ENCODE data around the gene CRTAC1. TPM values are rescaled to one million over a fixed set of nuclear protein-coding genes. Genes with fewer than 3 reads are reported as not detected.
A peak's percentile ranks its signal among the peaks of the same experiment; 100 is the strongest.
"Not testable (repeated sequence)": the region's sequence is repeated elsewhere in the genome, so short reads cannot be mapped to it uniquely, and the experiment has no call there.

The CRTAC1 gene
- total RNA-seq, 2 experiments from 2014 or later: not detected

DNA sequence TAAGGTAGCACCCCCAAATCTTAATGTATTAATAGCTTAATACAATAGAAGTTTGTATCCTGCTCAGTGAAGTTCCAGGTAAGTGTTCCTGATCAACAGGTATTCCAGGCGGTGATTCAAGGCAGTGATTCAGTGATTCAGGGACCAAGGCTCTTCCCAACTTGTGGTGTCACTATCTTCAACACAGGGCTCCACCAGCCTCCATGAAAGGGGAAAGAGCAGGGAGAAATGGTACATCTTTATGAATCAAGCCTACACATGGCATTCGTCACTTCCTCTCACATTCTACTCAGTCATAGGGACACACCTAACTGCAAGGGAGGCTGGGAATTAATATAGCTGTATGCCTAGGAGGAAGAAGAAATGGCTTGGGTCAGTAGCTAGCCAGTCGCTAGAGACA is 175.7 kb downstream of the CRTAC1 start:
- no peak for ATAC-seq
- Mint-ChIP-seq H3K4me1 (peaks cover 55% of the 10 kb centered on the region), H3K27ac (no peak overlapping the region), H3K4me3 (no peak overlapping the region), H3K36me3 (peaks cover 4% of the 10 kb centered on the region), H3K9me3 (ENCODE audit: low read depth) (no peaks in the 10 kb centered on the region), H3K27me3 (peaks cover 7% of the 10 kb centered on the region)
- DNase-seq: no peak
- CTCF ChIA-PET: interaction anchor here (0.8 kb wide), 1 partner anchor 57 kb away, joined by 3 read pairs; no protein-coding TSS in a partner anchor

DNA sequence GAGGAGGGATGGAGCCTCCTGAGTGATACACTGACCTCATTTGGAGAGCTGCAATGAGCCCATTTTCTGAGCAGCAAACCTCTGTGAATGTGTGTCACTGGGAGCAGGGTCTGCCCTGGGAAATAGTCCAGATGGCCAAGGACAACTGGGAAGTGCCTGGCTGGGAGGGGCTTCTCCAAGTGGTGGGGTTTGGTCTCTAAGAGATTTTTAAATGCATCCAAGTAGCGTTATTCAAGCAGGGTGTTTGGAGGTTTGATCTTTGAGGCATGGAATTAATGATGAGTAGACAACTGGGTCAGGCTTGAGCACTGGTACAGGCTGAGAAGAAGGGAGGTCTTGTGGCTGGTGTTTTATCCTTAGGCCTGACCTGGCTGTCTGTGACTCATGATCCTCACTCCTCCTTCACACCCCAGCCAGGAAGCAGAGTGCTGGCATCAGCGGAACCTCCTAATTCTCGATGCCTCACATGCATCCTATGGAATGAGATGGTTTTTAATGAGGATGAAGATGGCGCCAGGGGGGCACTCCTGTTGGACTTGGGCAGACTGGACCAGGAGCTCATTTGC is 177.5 kb downstream of the CRTAC1 start:
- ATAC-seq (no peak), DNase-seq (no peak)
- H3K9me3 Mint-ChIP-seq (ENCODE audit: low read depth): no peaks in the 10 kb centered on the region
- CTCF ChIA-PET: interaction anchor here (1.0 to 1.6 kb wide), 4 partner anchors 16 to 60 kb away, joined by 3 to 10 read pairs (median 4); no protein-coding TSS in a partner anchor
- H3K4me1 Mint-ChIP-seq: peaks cover 44% of the 10 kb centered on the region
- no peak overlapping the region for H3K27ac Mint-ChIP-seq
- no peak overlapping the region for H3K4me3 Mint-ChIP-seq
- peaks cover 4% of the 10 kb centered on the region for H3K36me3 Mint-ChIP-seq
- H3K27me3 Mint-ChIP-seq: peaks cover 7% of the 10 kb centered on the region

DNA sequence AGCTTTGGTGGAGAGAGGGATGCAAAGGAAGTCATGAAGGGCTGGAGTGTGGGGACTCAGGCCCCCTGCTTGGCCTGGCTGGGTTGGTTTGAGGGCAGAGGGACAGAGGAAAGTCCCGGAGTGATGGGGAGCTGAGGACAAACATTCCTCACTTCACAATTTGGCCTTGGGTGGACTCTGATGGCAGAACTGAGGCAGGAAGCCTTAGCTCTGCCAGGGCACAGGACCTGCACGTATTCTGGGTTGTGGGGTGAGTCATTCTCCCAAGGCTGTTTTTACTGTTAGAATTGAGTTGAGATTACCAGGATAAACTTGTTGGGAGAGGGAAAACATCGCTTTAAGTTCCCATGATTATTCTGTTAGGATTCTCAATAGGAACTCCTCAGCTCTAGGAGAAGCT is 178.1 kb downstream of the CRTAC1 start:
- CTCF ChIA-PET: interaction anchor here (0.7 to 1.6 kb wide), 4 partner anchors 9 to 60 kb away, joined by 3 to 10 read pairs (median 4); no protein-coding TSS in a partner anchor

DNA sequence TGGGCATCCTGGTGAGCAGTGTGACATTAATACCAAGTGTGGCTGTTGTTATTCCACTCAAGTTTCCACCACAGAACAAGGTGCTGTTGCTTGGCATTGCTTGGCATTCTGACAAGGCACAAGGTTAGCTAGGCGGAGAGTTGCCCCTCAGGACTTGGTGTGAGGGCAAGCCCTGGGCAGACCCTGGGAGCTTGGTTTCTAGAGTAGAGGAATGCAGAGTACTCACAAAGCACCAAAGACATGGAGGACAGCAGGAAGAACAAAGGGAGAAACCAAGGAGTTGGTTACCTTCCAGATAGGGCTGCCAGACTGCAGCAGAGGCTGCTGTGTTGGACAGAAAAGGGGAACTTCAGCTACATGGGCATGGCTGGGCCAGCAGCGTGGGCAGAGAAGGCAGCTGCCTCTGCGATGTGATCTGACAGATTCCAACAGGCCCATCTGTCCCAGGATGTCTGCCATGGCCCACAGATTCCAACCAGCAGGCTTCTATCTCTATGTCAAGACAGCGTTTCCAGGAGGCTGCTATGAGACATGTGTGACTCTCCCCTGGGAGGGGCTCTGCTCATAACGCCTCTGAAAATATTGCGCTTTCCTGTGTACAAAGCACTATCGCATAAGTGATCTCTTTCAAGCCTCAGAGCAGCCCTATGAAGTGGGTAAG is 178.9 kb downstream of the CRTAC1 start:
- no peak for ATAC-seq
- Mint-ChIP-seq H3K4me1 (peaks cover 36% of the 10 kb centered on the region), H3K9me3 (ENCODE audit: low read depth) (no peaks in the 10 kb centered on the region), H3K36me3 (no peaks in the 10 kb centered on the region), H3K27me3 (peaks cover 7% of the 10 kb centered on the region), H3K27ac (no peak overlapping the region), H3K4me3 (peak overlapping the region; percentile 76)
- CTCF ChIA-PET: interaction anchor here (0.5 to 5.1 kb wide), 6 partner anchors 9 to 1480 kb away, joined by 3 to 46 read pairs (median 4); no protein-coding TSS in a partner anchor
- no peak for DNase-seq

More for the DNA sequence above, 178.1 kb downstream of the CRTAC1 start:
- Mint-ChIP-seq H3K4me1 (peaks cover 38% of the 10 kb centered on the region), H3K4me3 (peak overlapping the region; percentile 12), H3K27me3 (peaks cover 7% of the 10 kb centered on the region), H3K36me3 (peaks cover under 1% of the 10 kb centered on the region), H3K27ac (peak overlapping the region; percentile 8), H3K9me3 (ENCODE audit: low read depth) (no peaks in the 10 kb centered on the region)
- DNase-seq: no peak
- no peak for ATAC-seq

DNA sequence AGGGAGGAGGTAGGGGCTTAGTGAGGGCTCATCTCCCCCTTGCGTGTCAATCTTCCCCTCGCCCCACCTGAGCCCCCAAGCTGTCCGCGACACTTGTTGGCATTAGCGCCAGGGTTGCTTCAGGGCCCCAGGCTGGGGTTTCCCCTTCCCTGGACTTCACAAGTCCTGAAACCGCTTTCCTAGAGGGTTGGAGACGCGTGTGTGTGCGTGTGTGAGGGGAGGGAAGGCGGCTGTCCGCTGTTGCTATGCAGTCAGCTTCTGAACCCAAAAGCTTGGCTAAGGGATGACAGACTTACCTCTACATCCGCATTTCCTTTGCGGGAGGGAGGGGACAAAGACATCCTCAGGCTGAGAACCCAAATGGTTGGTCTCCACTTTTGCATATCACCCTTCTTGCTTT is 180.0 kb downstream of the CRTAC1 start:
- DNase-seq (no peak), ATAC-seq (no peak)
- Mint-ChIP-seq H3K4me3 (peak overlapping the region; percentile 76), H3K27ac (peak overlapping the region; percentile 63), H3K36me3 (no peaks in the 10 kb centered on the region), H3K27me3 (peaks cover 7% of the 10 kb centered on the region), H3K9me3 (ENCODE audit: low read depth) (no peaks in the 10 kb centered on the region), H3K4me1 (peaks cover 36% of the 10 kb centered on the region)
- CTCF ChIA-PET: interaction anchor here (1.0 to 5.1 kb wide), 4 partner anchors 10 to 54 kb away, joined by 4 to 46 read pairs (median 6); no protein-coding TSS in a partner anchor

DNA sequence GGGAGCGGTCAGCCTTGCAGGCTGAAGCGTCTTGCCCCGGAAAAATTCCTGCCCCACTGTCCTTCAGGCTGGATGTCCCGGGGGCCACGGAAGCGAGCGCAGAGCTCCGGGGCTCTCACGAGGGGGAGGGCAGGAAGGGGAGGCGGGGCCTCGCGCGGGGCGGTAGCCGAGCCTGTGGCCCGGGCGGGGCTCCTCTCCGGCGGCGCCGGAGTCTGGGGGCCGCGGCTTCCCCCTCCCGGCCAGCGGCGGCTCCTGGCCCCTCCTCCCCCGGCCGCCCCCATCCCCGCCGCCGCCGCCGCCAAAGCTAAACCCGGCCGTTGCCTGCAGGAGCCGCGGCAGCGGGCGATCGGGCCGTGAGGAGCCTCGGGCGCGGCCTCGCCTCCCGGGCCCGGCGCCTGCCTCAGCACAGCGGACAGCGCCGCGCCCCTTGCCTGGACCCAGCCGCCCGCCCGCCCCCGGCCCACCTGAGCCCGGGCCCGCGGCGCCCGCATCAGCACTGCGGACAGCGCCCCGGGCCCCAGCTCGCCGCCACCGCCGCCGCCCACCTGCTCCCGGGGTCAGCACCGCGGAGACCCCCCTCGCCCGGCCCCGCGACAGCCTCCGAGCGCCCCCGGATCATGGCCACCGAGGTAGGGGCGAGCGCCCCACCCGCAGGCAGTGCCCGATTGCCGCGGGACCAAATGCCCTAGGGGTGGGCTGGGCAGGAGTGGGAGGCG is 180.6 kb downstream of the CRTAC1 start, which contains the start of gene GOLGA7B:
TSS of gene GOLGA7B (plus strand) at position 157 of the 716 bp plus-strand sequence. CDS start at position 618, 461 bp downstream.
- Mint-ChIP-seq H3K4me3 (peak within 1 kb of the TSS; percentile 76), H3K9me3 (ENCODE audit: low read depth) (no peaks in the 10 kb centered on the region), H3K27me3 (peaks cover 7% of the 10 kb centered on the region)

DNA sequence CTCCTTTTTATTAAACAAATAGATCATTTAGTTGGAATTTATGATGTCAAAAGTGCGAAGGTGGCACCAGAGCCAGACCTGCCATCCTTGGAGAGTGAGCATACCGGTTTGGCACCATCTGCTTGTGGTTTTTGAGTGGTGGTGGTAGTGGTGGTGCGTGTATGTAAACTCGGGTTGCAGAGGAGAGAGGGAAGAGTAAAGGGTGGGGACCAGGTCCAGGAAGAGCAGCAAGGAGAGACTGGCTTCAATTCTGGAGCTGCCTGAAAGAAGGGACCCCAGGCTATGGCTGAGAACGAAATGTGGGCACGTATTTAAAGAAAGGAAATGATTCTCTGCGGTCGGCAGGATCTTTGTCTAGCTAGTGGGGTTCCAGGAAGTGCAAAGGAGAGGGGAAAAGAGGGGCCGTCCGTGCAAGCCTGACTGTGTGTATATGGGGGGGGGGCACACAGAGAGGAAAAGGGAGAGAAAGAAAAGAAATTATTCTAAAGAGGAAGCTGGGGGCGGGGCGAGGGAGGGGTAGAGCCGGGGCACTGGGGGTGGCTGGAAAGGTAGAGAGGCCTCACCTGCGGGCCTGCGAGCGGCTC is 181.2 kb downstream of the CRTAC1 start:
- peaks cover 36% of the 10 kb centered on the region for H3K4me1 Mint-ChIP-seq
- no peaks in the 10 kb centered on the region for H3K9me3 Mint-ChIP-seq (ENCODE audit: low read depth)
- ATAC-seq (peak; percentile 35), DNase-seq (peak; percentile 47)
- H3K27ac Mint-ChIP-seq: peak overlapping the region; percentile 64
- CTCF ChIA-PET: interaction anchor here (0.6 to 5.1 kb wide), 11 partner anchors 13 to 167 kb away, joined by 3 to 46 read pairs (median 3); partner anchors contain the start of gene ZFYVE27
- H3K27me3 Mint-ChIP-seq: peaks cover 7% of the 10 kb centered on the region
- no peaks in the 10 kb centered on the region for H3K36me3 Mint-ChIP-seq
- peak overlapping the region; percentile 72 for H3K4me3 Mint-ChIP-seq

More for the DNA sequence above, 180.6 kb downstream of the CRTAC1 start, which contains the start of gene GOLGA7B:
- DNase-seq (peak; percentile 81), ATAC-seq (peak; percentile 92)
- no peaks in the 10 kb centered on the region for H3K36me3 Mint-ChIP-seq
- peaks cover 36% of the 10 kb centered on the region for H3K4me1 Mint-ChIP-seq
- peak within 1 kb of the TSS; percentile 64 for H3K27ac Mint-ChIP-seq
- CTCF ChIA-PET: interaction anchor here (0.6 to 5.1 kb wide), 11 partner anchors 13 to 168 kb away, joined by 3 to 46 read pairs (median 3); partner anchors contain the start of gene ZFYVE27

DNA sequence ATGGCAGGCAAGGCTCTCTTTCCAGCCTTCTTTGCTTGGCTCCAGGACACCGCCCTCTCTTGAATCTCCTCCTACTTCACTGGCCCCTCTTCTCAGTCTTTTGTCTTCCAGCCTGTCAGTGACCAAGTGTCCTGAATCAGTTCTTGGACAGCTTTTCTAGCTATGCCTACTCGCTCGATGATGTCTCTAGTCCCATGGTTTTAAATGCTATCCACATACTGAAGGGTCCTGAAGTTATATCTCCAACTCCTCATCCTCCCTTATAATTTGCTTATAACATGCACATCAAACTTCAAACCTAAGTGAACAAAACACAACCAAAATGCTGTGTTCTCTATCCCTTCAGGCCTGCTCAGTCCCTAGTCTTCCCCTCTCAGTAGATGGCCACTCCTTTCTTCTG is 185.7 kb downstream of the CRTAC1 start:
- peaks cover 20% of the 10 kb centered on the region for H3K4me1 Mint-ChIP-seq
- CTCF ChIA-PET: no interaction called here
- no peak for DNase-seq
- H3K27ac Mint-ChIP-seq: no peak overlapping the region
- H3K9me3 Mint-ChIP-seq (ENCODE audit: low read depth): no peaks in the 10 kb centered on the region
- H3K36me3 Mint-ChIP-seq: no peaks in the 10 kb centered on the region
- no peak overlapping the region for H3K4me3 Mint-ChIP-seq
- no peak for ATAC-seq
- H3K27me3 Mint-ChIP-seq: peaks cover 4% of the 10 kb centered on the region

DNA sequence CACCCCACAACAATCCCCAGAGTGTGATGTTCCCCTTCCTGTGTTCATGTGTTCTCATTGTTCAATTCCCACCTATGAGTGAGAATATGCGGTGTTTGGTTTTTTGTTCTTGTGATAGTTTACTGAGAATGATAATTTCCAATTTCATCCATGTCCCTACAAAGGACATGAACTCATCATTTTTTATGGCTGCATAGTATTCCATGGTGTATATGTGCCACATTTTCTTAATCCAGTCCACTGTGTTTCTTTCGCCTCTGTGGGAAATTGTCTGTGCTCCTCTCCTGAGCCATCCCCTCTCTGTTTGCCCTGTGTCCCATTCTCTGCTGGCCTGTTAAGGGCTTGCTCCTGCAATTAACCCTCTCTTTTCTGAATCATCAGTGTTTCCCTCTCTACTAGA is 186.4 kb downstream of the CRTAC1 start:
- H3K36me3 Mint-ChIP-seq; H3K9me3 Mint-ChIP-seq (ENCODE audit: low read depth); H3K27me3 Mint-ChIP-seq; DNase-seq; H3K27ac Mint-ChIP-seq; ATAC-seq; H3K4me3 Mint-ChIP-seq: not testable (repeated sequence)
- CTCF ChIA-PET: interaction anchor here (0.8 to 1.6 kb wide), 3 partner anchors 16 to 49 kb away, joined by 3 to 6 read pairs (median 3); no protein-coding TSS in a partner anchor
- peaks cover 17% of the 10 kb centered on the region for H3K4me1 Mint-ChIP-seq

DNA sequence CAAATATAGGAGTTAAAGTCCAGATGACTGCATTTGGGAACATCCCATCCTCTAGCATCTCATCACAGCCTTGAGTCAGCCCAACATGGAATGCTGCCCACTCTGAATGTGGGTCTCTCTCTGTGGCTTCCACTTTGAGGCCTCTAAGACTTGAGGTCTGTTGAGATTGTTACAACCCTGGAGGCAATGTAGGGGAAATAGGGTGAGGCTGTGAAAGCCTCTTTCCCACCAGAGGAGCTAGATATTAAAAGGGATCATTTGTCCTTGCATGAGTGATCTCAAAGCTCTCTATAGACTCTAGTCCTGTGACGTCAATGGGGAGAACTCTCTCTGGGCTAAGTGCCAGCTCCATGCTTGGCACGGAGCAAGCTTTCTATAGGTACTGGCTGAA is 187.1 kb downstream of the CRTAC1 start:
- H3K27ac Mint-ChIP-seq: no peak overlapping the region
- H3K9me3 Mint-ChIP-seq (ENCODE audit: low read depth): no peaks in the 10 kb centered on the region
- no peak for ATAC-seq
- CTCF ChIA-PET: interaction anchor here (0.7 to 1.6 kb wide), 6 partner anchors 15 to 51 kb away, joined by 3 to 6 read pairs (median 3); no protein-coding TSS in a partner anchor
- H3K27me3 Mint-ChIP-seq: peaks cover 8% of the 10 kb centered on the region
- H3K36me3 Mint-ChIP-seq: no peaks in the 10 kb centered on the region
- no peak for DNase-seq
- H3K4me3 Mint-ChIP-seq: no peak overlapping the region
- peaks cover 13% of the 10 kb centered on the region for H3K4me1 Mint-ChIP-seq

DNA sequence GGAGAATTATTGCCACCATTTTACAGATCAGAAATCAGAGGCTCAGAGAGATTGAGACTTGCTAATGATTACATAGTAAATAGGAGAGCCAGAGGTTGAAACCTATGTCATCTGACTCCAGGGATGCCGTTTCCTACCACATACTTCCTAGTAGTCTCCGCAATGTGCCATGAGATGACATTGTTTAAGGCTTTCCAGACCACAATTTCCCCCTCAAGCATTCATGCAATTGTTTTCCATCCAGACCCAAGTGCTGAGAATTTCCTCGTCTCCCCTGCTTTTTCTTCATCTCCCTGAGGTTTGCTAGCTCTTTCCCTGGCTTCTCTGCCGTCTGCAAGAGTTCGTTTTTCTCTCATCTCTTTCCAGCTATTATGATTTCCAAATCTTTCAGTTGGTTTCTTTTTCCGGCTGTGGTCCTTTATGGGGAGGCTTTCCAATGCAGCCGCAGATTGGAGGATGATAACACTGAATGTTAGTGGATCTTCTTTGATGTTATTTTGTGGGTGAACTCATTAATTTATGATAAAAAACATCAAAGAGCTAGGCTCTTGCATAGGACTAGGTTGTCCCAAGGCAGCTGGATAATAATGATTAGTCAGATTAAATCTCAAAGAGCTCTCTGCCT is 187.7 kb downstream of the CRTAC1 start:
- DNase-seq: no peak
- Mint-ChIP-seq H3K4me3 (no peak overlapping the region), H3K36me3 (no peaks in the 10 kb centered on the region), H3K27me3 (peaks cover 8% of the 10 kb centered on the region), H3K4me1 (peaks cover 13% of the 10 kb centered on the region), H3K9me3 (ENCODE audit: low read depth) (no peaks in the 10 kb centered on the region), H3K27ac (no peak overlapping the region)
- CTCF ChIA-PET: interaction anchor here (0.7 to 1.6 kb wide), 6 partner anchors 15 to 50 kb away, joined by 3 to 6 read pairs (median 3); no protein-coding TSS in a partner anchor
- no peak for ATAC-seq

DNA sequence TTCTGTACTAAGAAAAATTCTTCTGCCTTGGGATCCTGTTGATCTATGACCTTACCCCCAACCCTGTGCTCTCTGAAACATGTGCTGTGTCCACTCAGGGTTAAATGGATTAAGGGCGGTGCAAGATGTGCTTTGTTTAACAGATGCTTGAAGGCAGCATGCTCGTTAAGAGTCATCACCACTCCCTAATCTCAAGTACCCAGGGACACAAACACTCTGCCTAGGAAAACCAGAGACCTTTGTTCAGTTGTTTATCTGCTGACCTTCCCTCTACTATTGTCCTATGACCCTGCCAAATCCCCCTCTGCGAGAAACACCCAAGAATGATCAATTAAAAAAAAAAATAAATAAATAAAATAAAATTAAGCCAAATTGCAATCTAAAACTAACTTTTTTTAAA is 188.3 kb downstream of the CRTAC1 start:
- H3K27me3 Mint-ChIP-seq; H3K4me3 Mint-ChIP-seq; H3K27ac Mint-ChIP-seq; CTCF ChIA-PET; H3K9me3 Mint-ChIP-seq (ENCODE audit: low read depth); H3K36me3 Mint-ChIP-seq; DNase-seq; ATAC-seq: not testable (repeated sequence)
- peaks cover 13% of the 10 kb centered on the region for H3K4me1 Mint-ChIP-seq

All from activated CD8-positive, alpha-beta memory T cell treated with anti-CD3 and anti-CD28 coated beads, Interleukin-2, amount 10 ng/mL, durations not matched to agents 7 days and 5 days (primary cell).